CD14-positive monocyte (primary cell): ENCODE data around the gene PWWP2B. TPM values are rescaled to one million over a fixed set of nuclear protein-coding genes. Genes with fewer than 3 reads are reported as not detected.

Experiments
- DNase-seq, 3 donors: peaks; one replicate each; pipeline ENCODE4 v3.0.0-alpha.2; 2011 to 2022
- H2AFZ ChIP-seq: 2 replicates; pipeline ENCODE4 v1.6.0; 2012; ENCODE audit warnings: mild to moderate bottlenecking, low read depth, low read length, inconsistent platforms; ENCODE audit not compliant: insufficient read depth, poor library complexity, severe bottlenecking
- H3K27ac ChIP-seq, 2 donors: 1 replicate in 1 of 2; 2 replicates in 1 of 2; pipeline ENCODE4 v1.5.1; 2012 to 2013; ENCODE audit warnings: low read length in 2 of 2, control low read depth in 1 of 2, inconsistent platforms in 1 of 2, low read depth in 1 of 2, mild to moderate bottlenecking in 1 of 2
- H3K27me3 ChIP-seq, 2 donors: one replicate each; pipeline versions ENCODE4 v1.6.0 to v1.6.1; 2011 to 2013; ENCODE audit warnings: low read length in 2 of 2; ENCODE audit not compliant: control insufficient read depth in 2 of 2, insufficient read depth in 2 of 2
- H3K36me3 ChIP-seq, 2 donors: replicated peaks in 1 of 2; 1 replicate in 1 of 2; 2 replicates in 1 of 2; pipeline versions ENCODE4 v1.5.1 to v1.6.1; 2012 to 2013; ENCODE audit warnings: low read length in 2 of 2, control low read depth in 1 of 2, inconsistent platforms in 1 of 2, mild to moderate bottlenecking in 1 of 2; ENCODE audit not compliant: insufficient read depth in 2 of 2, control insufficient read depth in 1 of 2
- H3K4me1 ChIP-seq, 2 donors: 1 replicate in 1 of 2; 2 replicates in 1 of 2; pipeline versions ENCODE4 v1.5.1 to v1.6.1; 2012 to 2013; ENCODE audit warnings: low read length in 2 of 2, control low read depth in 1 of 2, inconsistent platforms in 1 of 2, mild to moderate bottlenecking in 1 of 2, moderate library complexity in 1 of 2; ENCODE audit not compliant: insufficient read depth in 2 of 2, control insufficient read depth in 1 of 2
- H3K4me2 ChIP-seq: replicated peaks from 2 replicates; pipeline ENCODE3; 2012; ENCODE audit warnings: low read length, moderate library complexity, mild to moderate bottlenecking; ENCODE audit not compliant: poor library complexity, severe bottlenecking; ENCODE audit errors: extremely low read depth
- H3K4me3 ChIP-seq, 3 experiments: fragments of 200-600 bp in 1 of 3; sonication (generic) in 1 of 3; replicated peaks in 1 of 3; 1 replicate in 2 of 3; 2 replicates in 1 of 3; pipeline ENCODE4 v1.5.1; 2011 to 2013; ENCODE audit warnings: low read length in 3 of 3, mild to moderate bottlenecking in 3 of 3, control low read depth in 2 of 3, low read depth in 2 of 3, inconsistent platforms in 1 of 3, moderate library complexity in 1 of 3
- H3K79me2 ChIP-seq: 2 replicates; pipeline ENCODE4 v1.6.0; 2012; ENCODE audit warnings: mild to moderate bottlenecking, control low read depth, inconsistent platforms, low read length, moderate library complexity; ENCODE audit not compliant: insufficient read depth
- H3K9ac ChIP-seq: 2 replicates; pipeline ENCODE4 v1.6.0; 2017; ENCODE audit warnings: low read length, mild to moderate bottlenecking; ENCODE audit not compliant: insufficient read depth, poor library complexity, severe bottlenecking
- H3K9me3 ChIP-seq, 2 donors: replicated peaks in 1 of 2; 1 replicate in 1 of 2; 2 replicates in 1 of 2; pipeline versions ENCODE4 v1.5.1 to v1.6.1; 2012 to 2013; ENCODE audit warnings: low read length in 2 of 2, control low read depth in 1 of 2; ENCODE audit not compliant: control insufficient read depth in 1 of 2, insufficient read depth in 1 of 2
- H4K20me1 ChIP-seq: 2 replicates; pipeline ENCODE4 v1.6.0; 2012; ENCODE audit warnings: mild to moderate bottlenecking, low read length, control low read depth, moderate library complexity; ENCODE audit not compliant: insufficient read depth
- H3K27ac Mint-ChIP-seq, 7 donors: one replicate each; pipeline ENCODE4 v1.8.0; 2020; ENCODE audit warnings: mild to moderate bottlenecking in 7 of 7, mixed read lengths in 7 of 7, moderate library complexity in 6 of 7, inconsistent platforms in 2 of 7
- H3K27me3 Mint-ChIP-seq, 3 donors: one replicate each; pipeline ENCODE4 v1.8.0; 2021 to 2022; ENCODE audit warnings: low read depth in 3 of 3, mild to moderate bottlenecking in 3 of 3, mixed read lengths in 3 of 3, moderate library complexity in 3 of 3, inconsistent platforms in 1 of 3
- H3K36me3 Mint-ChIP-seq, 2 donors: one replicate each; pipeline ENCODE4 v1.8.0; 2020; ENCODE audit warnings: mixed read lengths in 2 of 2, inconsistent platforms in 1 of 2, mild to moderate bottlenecking in 1 of 2
- H3K4me1 Mint-ChIP-seq: one replicate; pipeline ENCODE4 v1.8.0; 2020; ENCODE audit warnings: mild to moderate bottlenecking, mixed read lengths
- H3K4me3 Mint-ChIP-seq, 2 donors: one replicate each; pipeline ENCODE4 v1.8.0; 2020; ENCODE audit warnings: mild to moderate bottlenecking in 2 of 2, mixed read lengths in 2 of 2, moderate library complexity in 1 of 2
- H3K9me3 Mint-ChIP-seq, 7 donors: one replicate each; pipeline ENCODE4 v1.8.0; 2020 to 2022; ENCODE audit warnings: mixed read lengths in 7 of 7, mild to moderate bottlenecking in 6 of 7, moderate library complexity in 6 of 7, inconsistent platforms in 2 of 7
- WGBS: methylation state at CpG from one replicate; pipeline ENCODE4 v1.1.5; 2013; ENCODE audit warnings: missing lambda C conversion rate; ENCODE audit not compliant: insufficient coverage; 5-methylcytosine and 5-hydroxymethylcytosine counted together
- intact Hi-C, 2 donors: fragments of 100-400 bp; cut with micrococcal nuclease; formaldehyde crosslinking; loops; one replicate each; pipeline versions ENCODE4 v1.15.0 to v1.15.1; 2023
- polyA plus RNA-seq, 3 donors: library from polyadenylated mRNA; depleted of rRNA in 1 of 3; unstranded in 2 of 3; stranded (reverse) in 1 of 3; fragments of 300-500 nt in 2 of 3; fragments of >200 nt in 1 of 3; fragmentation: Illumina TruSeq in 2 of 3; gene quantifications; 1 replicate in 2 of 3; 2 replicates in 1 of 3; pipeline ENCODE4 v1.2.3, GENCODE V29; 2012 to 2021
- TF ChIP-seq, protein P1 (sequence below): fragments of 200-600 bp; IDR thresholded peaks from one replicate; pipeline ENCODE4 v1.8.0; 2022; ENCODE audit warnings: antibody characterized with exemption, mild to moderate bottlenecking

PWWP2B gene
- polyA plus RNA-seq, 3 donors, result 2.4 to 6.9 (median 2.7) TPM

DNA sequence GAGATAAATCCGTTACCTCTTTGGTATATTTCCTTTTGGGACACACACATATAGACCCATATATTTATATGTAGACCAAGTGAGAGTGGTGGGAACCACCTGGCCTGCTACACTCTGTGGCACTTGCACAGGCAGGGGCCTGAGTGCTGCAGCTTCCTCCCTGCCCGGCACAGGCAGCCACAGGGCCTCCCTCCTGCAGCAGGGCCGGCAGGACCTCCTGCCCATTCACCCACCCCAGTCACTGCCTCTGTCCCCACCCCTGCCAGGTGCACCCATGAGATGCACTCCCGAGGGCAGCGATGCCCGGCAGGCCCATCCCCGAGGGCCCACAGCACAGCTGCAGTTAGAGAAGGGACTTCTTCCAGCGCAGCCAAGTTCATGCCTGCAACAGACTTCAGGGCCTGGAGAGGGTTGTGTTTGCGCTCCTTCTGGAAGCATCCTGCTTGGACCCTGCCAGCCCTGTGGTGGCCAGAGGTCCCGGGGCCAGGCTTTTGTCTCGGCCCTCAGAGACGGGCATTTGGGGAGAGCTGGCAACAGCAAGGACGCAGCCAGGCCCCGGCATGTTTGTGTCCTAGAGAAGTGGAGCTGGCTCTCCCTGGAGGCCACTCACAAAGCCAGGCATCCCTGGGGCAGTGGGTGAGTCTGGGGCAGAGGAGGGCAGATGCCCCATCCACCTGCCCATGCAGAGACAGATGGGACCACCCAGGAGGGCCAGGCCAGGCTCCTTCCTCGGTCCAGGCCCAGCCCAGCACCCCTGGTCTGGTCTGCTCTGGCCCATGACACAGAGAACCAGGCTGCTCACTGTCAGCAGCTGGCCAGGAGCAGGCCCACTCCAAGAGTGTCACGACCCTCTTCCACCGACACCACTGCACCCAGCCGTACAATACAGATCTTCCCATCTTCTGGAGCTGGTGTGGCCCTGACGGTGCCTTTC is 41.4 kb downstream of the PWWP2B start:
- TF ChIP-seq, protein P1, sequence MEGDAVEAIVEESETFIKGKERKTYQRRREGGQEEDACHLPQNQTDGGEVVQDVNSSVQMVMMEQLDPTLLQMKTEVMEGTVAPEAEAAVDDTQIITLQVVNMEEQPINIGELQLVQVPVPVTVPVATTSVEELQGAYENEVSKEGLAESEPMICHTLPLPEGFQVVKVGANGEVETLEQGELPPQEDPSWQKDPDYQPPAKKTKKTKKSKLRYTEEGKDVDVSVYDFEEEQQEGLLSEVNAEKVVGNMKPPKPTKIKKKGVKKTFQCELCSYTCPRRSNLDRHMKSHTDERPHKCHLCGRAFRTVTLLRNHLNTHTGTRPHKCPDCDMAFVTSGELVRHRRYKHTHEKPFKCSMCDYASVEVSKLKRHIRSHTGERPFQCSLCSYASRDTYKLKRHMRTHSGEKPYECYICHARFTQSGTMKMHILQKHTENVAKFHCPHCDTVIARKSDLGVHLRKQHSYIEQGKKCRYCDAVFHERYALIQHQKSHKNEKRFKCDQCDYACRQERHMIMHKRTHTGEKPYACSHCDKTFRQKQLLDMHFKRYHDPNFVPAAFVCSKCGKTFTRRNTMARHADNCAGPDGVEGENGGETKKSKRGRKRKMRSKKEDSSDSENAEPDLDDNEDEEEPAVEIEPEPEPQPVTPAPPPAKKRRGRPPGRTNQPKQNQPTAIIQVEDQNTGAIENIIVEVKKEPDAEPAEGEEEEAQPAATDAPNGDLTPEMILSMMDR, result no peak
- Histone ChIP-seq H3K9me3 (no peaks in the 10 kb centered on the region), H3K4me1 (peaks cover 16 to 21% of the 10 kb centered on the region in 2 donors), H2AFZ (no peak overlapping the region), H3K4me2 (no peak overlapping the region), H3K27ac (no peak overlapping the region), H3K4me3 (no peak overlapping the region), H3K27me3 (no peaks in the 10 kb centered on the region), H4K20me1 (no peaks in the 10 kb centered on the region), H3K79me2 (no peaks in the 10 kb centered on the region), H3K36me3 (no peaks in the 10 kb centered on the region), H3K9ac (no peak overlapping the region)
- peaks cover 14% of the 10 kb centered on the region for H3K4me1 Mint-ChIP-seq
- H3K27me3 Mint-ChIP-seq, result peaks cover 0 to 2% (median 2%) of the 10 kb centered on the region in 3 donors
- 75% methylated on average over 18 of the region's 19 CpGs for WGBS
- intact Hi-C loops, result no loop called here
- H3K36me3 Mint-ChIP-seq, result no peaks in the 10 kb centered on the region
- peak overlapping the region in 1 of 7 donors; percentile 63 for H3K27ac Mint-ChIP-seq
- no peak overlapping the region for H3K4me3 Mint-ChIP-seq
- no peaks in the 10 kb centered on the region for H3K9me3 Mint-ChIP-seq
- no peak for DNase-seq

DNA sequence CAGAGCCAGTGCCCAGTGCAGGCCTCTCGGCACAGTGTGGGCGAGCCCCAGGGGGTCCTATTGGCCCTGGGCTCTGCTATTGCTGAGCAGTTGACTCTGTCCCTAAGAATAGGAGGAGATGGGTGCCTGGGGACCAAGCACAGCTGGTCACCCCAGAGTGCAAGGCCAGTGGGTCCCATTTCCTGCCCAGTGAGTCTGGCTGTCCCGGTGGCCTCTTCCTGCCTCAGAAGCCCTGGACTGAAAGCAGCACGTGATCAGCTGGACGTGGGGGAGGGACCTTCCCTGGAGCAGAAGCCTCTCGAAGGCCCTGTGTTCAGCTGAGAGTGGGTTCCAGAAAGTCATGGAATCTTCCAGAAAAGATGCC is 42.0 kb downstream of the PWWP2B start:
- no peak overlapping the region for H3K27ac ChIP-seq
- H3K9ac ChIP-seq, result no peak overlapping the region
- H3K9me3 ChIP-seq, result no peaks in the 10 kb centered on the region
- H3K4me2 ChIP-seq, result no peak overlapping the region
- H2AFZ ChIP-seq, result no peak overlapping the region
- H3K4me3 Mint-ChIP-seq, result no peak overlapping the region
- H3K4me3 ChIP-seq, result no peak overlapping the region
- WGBS, result 83% methylated on average over 6 of the region's 6 CpGs
- no peaks in the 10 kb centered on the region for H3K36me3 Mint-ChIP-seq
- H3K79me2 ChIP-seq, result no peaks in the 10 kb centered on the region
- H3K27me3 ChIP-seq, result no peaks in the 10 kb centered on the region
- H3K4me1 Mint-ChIP-seq, result peaks cover 14% of the 10 kb centered on the region
- TF ChIP-seq, protein P1, result no peak
- peaks cover 19 to 25% of the 10 kb centered on the region in 2 donors for H3K4me1 ChIP-seq
- H3K9me3 Mint-ChIP-seq, result no peaks in the 10 kb centered on the region
- H3K27me3 Mint-ChIP-seq, result peaks cover 0 to 2% (median 2%) of the 10 kb centered on the region in 3 donors
- H3K36me3 ChIP-seq, result no peaks in the 10 kb centered on the region
- no peak for DNase-seq
- H4K20me1 ChIP-seq, result no peaks in the 10 kb centered on the region
- intact Hi-C loops, result no loop called here
- H3K27ac Mint-ChIP-seq, result no peak overlapping the region
